ENCODE data around the gene ENG. TPM values are rescaled to one million over a fixed set of nuclear protein-coding genes. Genes with fewer than 3 reads are reported as not detected.
"Not testable (repeated sequence)": the region's sequence is repeated elsewhere in the genome, so short reads cannot be mapped to it uniquely, and the experiment has no call there.

Gene ENG
- total RNA-seq, 1 donor from 2014 or later = 5.1 TPM

- DNase-seq (ENCODE audit: low spot score) = no peak
Measured at GRCh38 chr9:127794001-127794791, 60.3 kb downstream of the ENG start.

- no peak for DNase-seq (ENCODE audit: low spot score)
Measured at GRCh38 chr9:127793093-127793708, 61.3 kb downstream of the ENG start.

- DNase-seq (ENCODE audit: low spot score) = no peak
Measured at GRCh38 chr9:127792417-127793031, 61.9 kb downstream of the ENG start.

GRCh38 chr9:127791085-127791484 is 63.4 kb downstream of the ENG start:
- no peak for DNase-seq (ENCODE audit: low spot score)

- no peak for DNase-seq (ENCODE audit: low spot score)
Measured at GRCh38 chr9:127790094-127790855, 64.2 kb downstream of the ENG start.

- no peak for DNase-seq (ENCODE audit: low spot score)
Measured at GRCh38 chr9:127789179-127789578, 65.3 kb downstream of the ENG start.

GRCh38 chr9:127788337-127789011 is 66.0 kb downstream of the ENG start:
- no peak for DNase-seq (ENCODE audit: low spot score)

GRCh38 chr9:127786773-127787104 is 67.7 kb downstream of the ENG start:
- DNase-seq (ENCODE audit: low spot score) = no peak

GRCh38 chr9:127785933-127786772 is 68.3 kb downstream of the ENG start, which contains the start of gene CDK9:
CDK9 (plus strand) TSS chr9:127786034; CDS start chr9:127786149, 115 bp downstream.
- peak; percentile 92 for DNase-seq (ENCODE audit: low spot score)

GRCh38 chr9:127785023-127785932 is 69.2 kb downstream of the ENG start:
- DNase-seq (ENCODE audit: low spot score) = peak; percentile 88

- DNase-seq (ENCODE audit: low spot score) = no peak
Measured at GRCh38 chr9:127783111-127784008, 71.1 kb downstream of the ENG start.

GRCh38 chr9:127781806-127782205 is 72.7 kb downstream of the ENG start:
- DNase-seq (ENCODE audit: low spot score) = no peak

- DNase-seq (ENCODE audit: low spot score) = not testable (repeated sequence)
Measured at GRCh38 chr9:127780909-127781308, 73.5 kb downstream of the ENG start.

- DNase-seq (ENCODE audit: low spot score) = no peak
Measured at GRCh38 chr9:127780126-127780885, 74.2 kb downstream of the ENG start.

GRCh38 chr9:127779136-127779981 is 75.1 kb downstream of the ENG start:
- no peak for DNase-seq (ENCODE audit: low spot score)

GRCh38 chr9:127778280-127779135 is 76.0 kb downstream of the ENG start, which contains the start of gene SH2D3C:
SH2D3C (minus strand) TSS chr9:127778666; CDS start chr9:127778627, 39 bp downstream.
- DNase-seq (ENCODE audit: low spot score) = no peak

Measured in umbilical cord (tissue), 2 donors.